HepG2 (cell line): Measurements from ENCODE around the gene PLLP. TPM values are rescaled to one million over a fixed set of nuclear protein-coding genes. Genes with fewer than 3 reads are reported as not detected.

Source experiments
- FOXM1 ChIP-seq: sonication (generic); formaldehyde crosslinking; IDR thresholded peaks from 2 replicates; pipeline ENCODE4 v1.5.0; 2020; ENCODE audit warnings: missing genetic modification reagents
- HOXA7 ChIP-seq: sonication (generic); formaldehyde crosslinking; IDR thresholded peaks from 2 replicates; pipeline ENCODE4 v1.8.1; 2022; ENCODE audit warnings: mild to moderate bottlenecking, missing genetic modification reagents, moderate library complexity
- MBD4 ChIP-seq: IDR thresholded peaks from 2 replicates; pipeline ENCODE4 v1.6.1; 2012; ENCODE audit warnings: low read length, inconsistent platforms, borderline replicate concordance
- NAIF1 ChIP-seq: sonication (generic); formaldehyde crosslinking; IDR thresholded peaks from 2 replicates; pipeline ENCODE4 v1.5.0; 2020; ENCODE audit warnings: mild to moderate bottlenecking, missing genetic modification reagents, borderline replicate concordance
- PHB2 ChIP-seq: fragments of 450-650 bp; IDR thresholded peaks from 2 replicates; pipeline ENCODE4 v1.6.1; 2018; ENCODE audit not compliant: partially characterized antibody
- PRDM4 ChIP-seq: sonication (generic); formaldehyde crosslinking; IDR thresholded peaks from 2 replicates; pipeline ENCODE4 v1.9.0; 2021; ENCODE audit warnings: missing genetic modification reagents, borderline replicate concordance
- SAFB2 ChIP-seq: sonication (generic); formaldehyde crosslinking; IDR thresholded peaks from 2 replicates; pipeline ENCODE4 v1.5.1; 2020; ENCODE audit warnings: missing genetic modification reagents, low read depth, mild to moderate bottlenecking, borderline replicate concordance
- ZBTB38 ChIP-seq: sonication (generic); formaldehyde crosslinking; IDR thresholded peaks from 2 replicates; pipeline ENCODE4 v1.5.1; 2020; ENCODE audit warnings: mild to moderate bottlenecking, missing genetic modification reagents
- ZFP36L2 ChIP-seq: sonication (generic); formaldehyde crosslinking; IDR thresholded peaks from 2 replicates; pipeline ENCODE4 v1.4.0; 2020; ENCODE audit warnings: missing genetic modification reagents
- ZNF235 ChIP-seq: sonication (generic); formaldehyde crosslinking; IDR thresholded peaks from 2 replicates; pipeline ENCODE4 v1.8.1; 2023; ENCODE audit warnings: mild to moderate bottlenecking, missing genetic modification reagents, borderline replicate concordance
- ZNF253 ChIP-seq: sonication (generic); formaldehyde crosslinking; IDR thresholded peaks from 2 replicates; pipeline ENCODE4 v1.8.0; 2022; ENCODE audit warnings: mild to moderate bottlenecking, missing genetic modification reagents, borderline replicate concordance
- ZNF292 ChIP-seq: sonication (generic); formaldehyde crosslinking; IDR thresholded peaks from 2 replicates; pipeline ENCODE4 v1.8.1; 2022; ENCODE audit warnings: mild to moderate bottlenecking, low read depth, missing genetic modification reagents, borderline replicate concordance
- ZNF326 ChIP-seq: sonication (generic); formaldehyde crosslinking; IDR thresholded peaks from 2 replicates; pipeline ENCODE4 v1.4.0; 2020; ENCODE audit warnings: missing genetic modification reagents, borderline replicate concordance
- ZNF484 ChIP-seq: sonication (generic); formaldehyde crosslinking; IDR thresholded peaks from 2 replicates; pipeline ENCODE4 v1.5.1; 2020; ENCODE audit warnings: mild to moderate bottlenecking, low read depth, missing genetic modification reagents, borderline replicate concordance
- ZNF570 ChIP-seq: sonication (generic); formaldehyde crosslinking; IDR thresholded peaks from 2 replicates; pipeline ENCODE4 v1.4.0; 2020; ENCODE audit warnings: mild to moderate bottlenecking, missing genetic modification reagents, borderline replicate concordance
- ZNF646 ChIP-seq: sonication (generic); formaldehyde crosslinking; IDR thresholded peaks from 2 replicates; pipeline ENCODE4 v1.9.0; 2021; ENCODE audit warnings: mild to moderate bottlenecking, missing genetic modification reagents
- ZNF691 ChIP-seq: sonication (generic); formaldehyde crosslinking; IDR thresholded peaks from 2 replicates; pipeline ENCODE4 v1.4.0; 2020; ENCODE audit warnings: missing genetic modification reagents, low read depth, mild to moderate bottlenecking, borderline replicate concordance
- ZNF878 ChIP-seq: sonication (generic); formaldehyde crosslinking; IDR thresholded peaks from 2 replicates; pipeline ENCODE4 v1.8.1; 2023; ENCODE audit warnings: mild to moderate bottlenecking, missing genetic modification reagents, moderate library complexity
- polyA plus RNA-seq, 8 experiments: library from polyadenylated mRNA; depleted of rRNA in 3 of 8; stranded (reverse) in 7 of 8; unstranded in 1 of 8; fragments of >200 nt; fragmentation: Illumina TruSeq in 4 of 8; extraction: Trizol in 4 of 8; gene quantifications; 2 replicates each; pipeline versions ENCODE4 v1.2.1 to v1.2.3, GENCODE V29; 2011 to 2016; ENCODE audit warnings: low read depth in 4 of 8, missing spikeins in 1 of 8, mixed read lengths in 1 of 8; ENCODE audit not compliant: insufficient read depth in 1 of 8
- total RNA-seq, 5 experiments: library from RNA; depleted of rRNA; stranded (reverse); fragments of >200 nt; fragmentation: Illumina TruSeq; extraction: Trizol; gene quantifications; 2 replicates each; pipeline ENCODE4 v1.2.3, GENCODE V29; 2016; ENCODE audit warnings: low read depth in 1 of 5

Gene PLLP
- total and polyA plus RNA-seq, 2 of the 13 experiments (the other 11 are each of a cell fraction or from before 2014, with no cell fraction given): 60.6 to 127 TPM

- no peak for TF ChIP-seq ZNF646 (CRISPR knock-in tag)
- TF ChIP-seq ZBTB38 (CRISPR knock-in tag): peak; percentile 94
- TF ChIP-seq PRDM4 (CRISPR knock-in tag): no peak
- TF ChIP-seq MBD4: no peak
- TF ChIP-seq ZNF878 (CRISPR knock-in tag): no peak
- TF ChIP-seq ZNF570 (CRISPR knock-in tag): no peak
- no peak for TF ChIP-seq NAIF1 (CRISPR knock-in tag)
- no peak for TF ChIP-seq HOXA7 (CRISPR knock-in tag)
- TF ChIP-seq PHB2: no peak
- TF ChIP-seq FOXM1 (CRISPR knock-in tag): no peak; the same call in 1 of the 2 replicates
- peak; percentile 77; the same call in 1 of the 2 replicates for TF ChIP-seq ZNF235 (CRISPR knock-in tag)
- TF ChIP-seq ZFP36L2: peak; percentile 92; the same call in 1 of the 2 replicates
- TF ChIP-seq SAFB2 (CRISPR knock-in tag): peak; percentile 98
- TF ChIP-seq ZNF253: peak; percentile 82
- 0 out of 2 replicates have a peak, but pooled peaks have one; percentile 5 for TF ChIP-seq ZNF326
- no peak; the same call in 1 of the 2 replicates for TF ChIP-seq ZNF691 (CRISPR knock-in tag)
- TF ChIP-seq ZNF484 (CRISPR knock-in tag): no peak
- TF ChIP-seq ZNF292 (CRISPR knock-in tag): no peak
Measured at GRCh38 chr16:57244767-57245471, 39.6 kb downstream of the PLLP start, which contains the start of gene ARL2BP (continued).
